Activated T-helper 17 cell treated with anti-CD3 and anti-CD28 coated beads, Interleukin-2, amount 50 U/mL, for 72 hours (primary cell): ENCODE results near the gene DIP2C. TPM values are rescaled to one million over a fixed set of nuclear protein-coding genes. Genes with fewer than 3 reads are reported as not detected.
"Not testable (repeated sequence)": the region's sequence is repeated elsewhere in the genome, so short reads cannot be mapped to it uniquely, and the experiment has no call there.

ENCODE experiments used
- ATAC-seq: fragments of 150-1000 bp; cut with Tn5 transposase; replicated peaks from 2 replicates; pipeline ENCODE4 v1.10.0; 2021; ENCODE audit warnings: mild to moderate bottlenecking, moderate library complexity
- H3K27ac Mint-ChIP-seq: one replicate; pipeline ENCODE4 v1.8.0; 2022; ENCODE audit warnings: mixed read lengths
- H3K27me3 Mint-ChIP-seq: one replicate; pipeline ENCODE4 v1.8.0; 2022; ENCODE audit warnings: mixed read lengths
- H3K36me3 Mint-ChIP-seq: one replicate; pipeline ENCODE4 v1.8.0; 2022; ENCODE audit warnings: low read depth, mild to moderate bottlenecking, mixed read lengths
- H3K4me1 Mint-ChIP-seq: one replicate; pipeline ENCODE4 v1.8.0; 2022; ENCODE audit warnings: mixed read lengths
- H3K4me3 Mint-ChIP-seq: one replicate; pipeline ENCODE4 v1.8.0; 2022; ENCODE audit warnings: mild to moderate bottlenecking, mixed read lengths
- H3K9me3 Mint-ChIP-seq: one replicate; pipeline ENCODE4 v1.8.0; 2022; ENCODE audit warnings: mixed read lengths
- total RNA-seq, 2 donors: library from RNA; stranded (reverse); gene quantifications; one replicate each; pipeline ENCODE4 v1.2.3, GENCODE V29; 2022

The DIP2C gene
- total RNA-seq, 2 donors from 2014 or later = 1.1 to 1.9 TPM

GRCh38 chr10:279655-280054 lies 409.8 kb downstream of the DIP2C start:
- Mint-ChIP-seq H3K4me3 (no peak overlapping the region), H3K27ac (no peak overlapping the region), H3K36me3 (peaks cover 18% of the 10 kb centered on the region), H3K9me3 (peaks cover 4% of the 10 kb centered on the region), H3K4me1 (peaks cover 6% of the 10 kb centered on the region), H3K27me3 (peaks cover 2% of the 10 kb centered on the region)
- ATAC-seq = no peak

- Mint-ChIP-seq H3K9me3 (peaks cover 1% of the 10 kb centered on the region), H3K4me1 (peaks cover 3% of the 10 kb centered on the region), H3K27me3 (peaks cover 2% of the 10 kb centered on the region), H3K27ac (no peak overlapping the region), H3K4me3 (no peak overlapping the region), H3K36me3 (peaks cover 18% of the 10 kb centered on the region)
- ATAC-seq = no peak
Observed at GRCh38 chr10:279232-279631, 410.2 kb downstream of the DIP2C start.

DNA sequence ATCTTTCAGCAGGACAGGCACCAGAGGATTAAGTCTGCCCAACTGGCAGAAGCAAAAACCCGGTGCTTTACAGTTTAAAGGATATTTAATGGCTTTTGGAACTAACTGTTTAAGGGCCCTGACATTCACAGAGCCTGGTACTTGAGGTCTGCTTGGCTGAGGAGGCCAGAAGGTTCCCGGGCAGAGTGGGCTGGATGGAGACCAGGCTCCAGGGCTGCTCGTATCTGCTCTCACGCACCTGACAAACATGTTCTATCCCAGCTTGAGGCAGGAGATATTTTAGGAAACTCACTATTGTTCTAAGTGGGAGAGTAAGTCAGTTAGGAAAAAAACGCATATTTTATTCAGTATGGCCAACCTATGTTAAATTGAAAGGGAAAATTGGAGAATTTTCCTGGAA lies 410.8 kb downstream of the DIP2C start:
- ATAC-seq = no peak
- Mint-ChIP-seq H3K27me3 (peaks cover 2% of the 10 kb centered on the region), H3K27ac (no peak overlapping the region), H3K9me3 (no peaks in the 10 kb centered on the region), H3K4me3 (no peak overlapping the region), H3K4me1 (no peaks in the 10 kb centered on the region), H3K36me3 (peaks cover 18% of the 10 kb centered on the region)

GRCh38 chr10:277963-278362 lies 411.5 kb downstream of the DIP2C start:
- peaks cover 18% of the 10 kb centered on the region for H3K36me3 Mint-ChIP-seq
- no peak overlapping the region for H3K27ac Mint-ChIP-seq
- H3K4me1 Mint-ChIP-seq = no peaks in the 10 kb centered on the region
- peaks cover 2% of the 10 kb centered on the region for H3K27me3 Mint-ChIP-seq
- no peak for ATAC-seq
- H3K4me3 Mint-ChIP-seq = no peak overlapping the region
- no peaks in the 10 kb centered on the region for H3K9me3 Mint-ChIP-seq

- Mint-ChIP-seq H3K9me3 (no peaks in the 10 kb centered on the region), H3K27ac (no peak overlapping the region), H3K4me1 (no peaks in the 10 kb centered on the region), H3K4me3 (no peak overlapping the region), H3K27me3 (peaks cover 2% of the 10 kb centered on the region), H3K36me3 (peaks cover 12% of the 10 kb centered on the region)
- no peak for ATAC-seq
Observed at GRCh38 chr10:275680-276079, 413.8 kb downstream of the DIP2C start.

DNA sequence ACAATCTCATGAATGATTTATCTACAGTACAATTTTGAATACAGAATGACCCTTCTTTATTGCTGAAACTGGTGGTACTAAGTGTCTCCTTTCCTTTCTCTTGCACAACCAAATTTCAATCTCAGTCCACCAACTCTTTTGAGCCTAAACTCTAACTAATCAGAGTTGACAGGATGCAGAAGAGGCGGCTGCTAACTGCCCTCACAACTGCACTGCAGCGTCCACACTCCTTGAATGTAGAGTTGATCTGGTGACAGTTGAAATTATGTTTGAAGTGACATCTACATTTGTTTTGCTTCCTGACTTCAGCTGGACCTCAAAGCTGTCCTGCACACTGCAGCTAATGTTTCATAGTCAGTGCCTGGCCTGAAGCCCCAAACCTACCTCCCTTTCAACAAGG lies 414.6 kb downstream of the DIP2C start:
- Mint-ChIP-seq H3K4me3 (no peak overlapping the region), H3K36me3 (peaks cover 8% of the 10 kb centered on the region), H3K9me3 (no peaks in the 10 kb centered on the region), H3K27me3 (peaks cover 2% of the 10 kb centered on the region), H3K27ac (no peak overlapping the region), H3K4me1 (no peaks in the 10 kb centered on the region)
- ATAC-seq = no peak

GRCh38 chr10:273088-273487 lies 416.4 kb downstream of the DIP2C start:
- ATAC-seq = no peak
- Mint-ChIP-seq H3K27me3 (peaks cover 2% of the 10 kb centered on the region), H3K4me1 (no peaks in the 10 kb centered on the region), H3K9me3 (no peaks in the 10 kb centered on the region), H3K27ac (no peak overlapping the region), H3K4me3 (no peak overlapping the region), H3K36me3 (peaks cover 8% of the 10 kb centered on the region)

GRCh38 chr10:271722-272121 lies 417.7 kb downstream of the DIP2C start:
- H3K9me3 Mint-ChIP-seq = no peaks in the 10 kb centered on the region
- no peaks in the 10 kb centered on the region for H3K27me3 Mint-ChIP-seq
- no peak overlapping the region for H3K4me3 Mint-ChIP-seq
- H3K36me3 Mint-ChIP-seq = no peaks in the 10 kb centered on the region
- ATAC-seq = no peak
- H3K27ac Mint-ChIP-seq = no peak overlapping the region
- H3K4me1 Mint-ChIP-seq = no peaks in the 10 kb centered on the region

DNA sequence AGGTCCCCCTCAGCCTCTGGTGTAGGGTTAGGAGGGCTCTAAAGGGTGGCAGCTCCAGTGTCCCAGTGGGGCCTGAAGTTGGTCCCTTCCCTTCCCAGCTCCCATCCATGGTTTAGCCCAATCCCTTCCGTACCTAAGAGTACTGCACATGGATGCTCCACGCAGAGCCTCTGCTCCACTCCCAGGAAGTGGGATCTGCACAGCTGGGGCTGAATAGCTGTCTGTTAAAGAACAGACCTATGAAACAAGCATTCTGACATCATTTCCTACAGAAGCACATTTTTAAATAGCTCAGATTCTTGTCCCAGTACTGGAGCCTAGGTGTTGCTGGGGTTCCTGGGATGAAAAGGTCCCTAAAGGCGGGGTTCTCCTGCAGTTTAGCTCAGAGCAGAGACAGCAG lies 418.3 kb downstream of the DIP2C start:
- H3K27ac Mint-ChIP-seq = no peak overlapping the region
- ATAC-seq = no peak
- no peaks in the 10 kb centered on the region for H3K9me3 Mint-ChIP-seq
- H3K4me1 Mint-ChIP-seq = no peaks in the 10 kb centered on the region
- no peaks in the 10 kb centered on the region for H3K27me3 Mint-ChIP-seq
- no peaks in the 10 kb centered on the region for H3K36me3 Mint-ChIP-seq
- no peak overlapping the region for H3K4me3 Mint-ChIP-seq

GRCh38 chr10:269440-270074 lies 419.9 kb downstream of the DIP2C start:
- Mint-ChIP-seq H3K27ac (no peak overlapping the region), H3K9me3 (peaks cover 4% of the 10 kb centered on the region), H3K4me3 (no peak overlapping the region), H3K36me3 (no peaks in the 10 kb centered on the region), H3K27me3 (no peaks in the 10 kb centered on the region), H3K4me1 (peaks cover 10% of the 10 kb centered on the region)
- no peak for ATAC-seq

DNA sequence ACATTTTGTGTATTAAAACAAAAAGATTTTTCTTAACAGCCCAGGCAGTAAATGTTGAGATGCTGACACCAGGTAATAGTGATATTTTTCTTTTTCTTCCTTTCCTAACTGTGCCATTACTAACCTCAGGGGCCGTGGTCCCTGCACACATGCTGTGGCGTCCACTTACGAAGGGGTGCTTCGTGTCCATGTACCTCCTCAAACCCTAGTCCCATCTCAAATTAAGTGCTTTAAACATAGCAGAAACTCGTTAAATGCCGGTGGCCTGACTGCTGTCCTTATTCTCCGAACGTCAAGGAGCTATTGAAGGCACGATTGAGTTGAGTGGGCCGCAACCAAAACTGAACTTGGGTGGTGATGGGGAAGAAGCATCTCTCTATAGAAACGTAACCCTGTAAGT lies 421.8 kb downstream of the DIP2C start:
- Mint-ChIP-seq H3K4me1 (peaks cover 10% of the 10 kb centered on the region), H3K36me3 (no peaks in the 10 kb centered on the region), H3K4me3 (no peak overlapping the region), H3K27ac (no peak overlapping the region), H3K9me3 (peaks cover 4% of the 10 kb centered on the region), H3K27me3 (no peaks in the 10 kb centered on the region)
- ATAC-seq = no peak

- H3K36me3 Mint-ChIP-seq = no peaks in the 10 kb centered on the region
- ATAC-seq = no peak
- peaks cover 10% of the 10 kb centered on the region for H3K4me1 Mint-ChIP-seq
- H3K9me3 Mint-ChIP-seq = peaks cover 4% of the 10 kb centered on the region
- H3K27me3 Mint-ChIP-seq = no peaks in the 10 kb centered on the region
- H3K27ac Mint-ChIP-seq = no peak overlapping the region
- H3K4me3 Mint-ChIP-seq = no peak overlapping the region
Observed at GRCh38 chr10:266974-267425, 422.5 kb downstream of the DIP2C start.

- peak overlapping the region; percentile 30 for H3K4me3 Mint-ChIP-seq
- ATAC-seq, H3K36me3 Mint-ChIP-seq, H3K27me3 Mint-ChIP-seq, H3K9me3 Mint-ChIP-seq, H3K4me1 Mint-ChIP-seq: not testable (repeated sequence)
- H3K27ac Mint-ChIP-seq = peak overlapping the region; percentile 90
Observed at GRCh38 chr10:265816-266588, 423.5 kb downstream of the DIP2C start.

GRCh38 chr10:265074-265440 lies 424.4 kb downstream of the DIP2C start:
- Mint-ChIP-seq H3K27ac (peak overlapping the region; percentile 90), H3K4me3 (peak overlapping the region; percentile 30)
- not testable (repeated sequence) for H3K4me1 Mint-ChIP-seq, H3K36me3 Mint-ChIP-seq, H3K9me3 Mint-ChIP-seq, H3K27me3 Mint-ChIP-seq
- peak; percentile 88 for ATAC-seq
